ENCODE measurements around the gene ABHD5. TPM values are rescaled to one million over a fixed set of nuclear protein-coding genes. Genes with fewer than 3 reads are reported as not detected.

The ABHD5 gene
- total and polyA plus RNA-seq, 2 of the 8 experiments (the other 6 are each of a cell fraction or from before 2014, with no cell fraction given): 10.5 to 16.4 TPM

- DNase-seq (ENCODE audit: low read depth in 1 of 2, low spot score in 2 of 2) (no peak), FAIRE-seq (no peak)
- no peaks in the 10 kb centered on the region for H3K79me2 ChIP-seq (ENCODE audit: control insufficient read depth in 1 of 2, insufficient read depth in 2 of 2, low read length in 2 of 2)
- 93% methylated on average over 6 of the region's 6 CpGs; no CpG with 5 or more reads in 1 of the 2 experiments for WGBS, 2 experiments (ENCODE audit: extremely low coverage in 1 of 2, insufficient coverage in 1 of 2, insufficient read length in 1 of 2, insufficient replicate concordance in 2 of 2, low coverage in 1 of 2, low lambda C conversion rate in 2 of 2, missing lambda C conversion rate in 1 of 2)
- no peak overlapping the region for H2AK5ac ChIP-seq (ENCODE audit: low read depth, low read length)
- no peak overlapping the region for H3K27ac ChIP-seq (ENCODE audit: low read depth, low read length)
- no peak overlapping the region for H2BK20ac ChIP-seq (ENCODE audit: low read length)
- no peak overlapping the region for H3K56ac ChIP-seq (replicated peaks; ENCODE audit: insufficient read length, low read depth, low read length)
- H2BK15ac ChIP-seq (ENCODE audit: low read length): no peak overlapping the region
- H3K23me2 ChIP-seq (ENCODE audit: low read depth, low read length): no peaks in the 10 kb centered on the region; the same call in 1 of the 2 replicates
- H3K14ac ChIP-seq (ENCODE audit: insufficient read length): no peak overlapping the region
- H3K18ac ChIP-seq (ENCODE audit: extremely low read depth, low read length): no peak overlapping the region
- no peak overlapping the region for H3K9ac ChIP-seq (replicated peaks in 1 of 4; ENCODE audit: extremely low read depth in 1 of 4, low read depth in 3 of 4, low read length in 3 of 4)
- H3K79me1 ChIP-seq (ENCODE audit: low read depth, low read length): no peaks in the 10 kb centered on the region
- ChIA-PET CTCF (ENCODE audit: partially characterized antibody) (interaction anchor here (0.7 to 1.2 kb wide), 3 partner anchors 10 to 93 kb away, joined by 3 read pairs; no protein-coding TSS in a partner anchor), POLR2A (ENCODE audit: partially characterized antibody) (no interaction called here)
- H4K20me1 ChIP-seq (replicated peaks in 1 of 2; ENCODE audit: control insufficient read depth in 1 of 2, insufficient read depth in 2 of 2, low read length in 2 of 2): no peaks in the 10 kb centered on the region
- H3K36me3 ChIP-seq (ENCODE audit: control insufficient read depth in 2 of 4, insufficient read depth in 4 of 4, low read length in 3 of 4): no peaks in the 10 kb centered on the region
- H3K4me1 ChIP-seq (replicated peaks in 1 of 4; ENCODE audit: control insufficient read depth in 3 of 4, insufficient read depth in 4 of 4, low read length in 3 of 4): peaks cover 0 to 8% (median 4%) of the 10 kb centered on the region in 4 experiments; a peak in 4 of 7 replicates
- H4K5ac ChIP-seq (ENCODE audit: insufficient read length, low read depth, low read length): no peak overlapping the region
- no peak overlapping the region for H3K4me3 ChIP-seq (ENCODE audit: extremely low read depth in 1 of 4, insufficient read depth in 2 of 4, low read depth in 3 of 4, low read length in 4 of 4)
- H2BK12ac ChIP-seq (ENCODE audit: low read depth, low read length): no peak overlapping the region
- no peaks in the 10 kb centered on the region for H3K9me3 ChIP-seq (ENCODE audit: insufficient read depth in 2 of 2, low read depth in 1 of 2, low read length in 1 of 2)
- no peak overlapping the region for H3K23ac ChIP-seq (ENCODE audit: insufficient read length)
- no peak overlapping the region for H3K4me2 ChIP-seq (ENCODE audit: insufficient read depth in 1 of 2, low read depth in 2 of 2, low read length in 2 of 2)
- no peak overlapping the region for H2AFZ ChIP-seq (ENCODE audit: low read length)
- H4K91ac ChIP-seq (replicated peaks; ENCODE audit: insufficient read length, low read length): no peak overlapping the region
- H3K4ac ChIP-seq (replicated peaks; ENCODE audit: insufficient read length, low read depth, low read length): no peak overlapping the region
- H3K27me3 ChIP-seq (replicated peaks in 1 of 4; ENCODE audit: control insufficient read depth in 3 of 4, extremely low read depth in 1 of 4, insufficient read depth in 3 of 4, low read length in 3 of 4): no peaks in the 10 kb centered on the region
- no peak overlapping the region for H2BK5ac ChIP-seq (ENCODE audit: low read depth, low read length)
- H4K8ac ChIP-seq (ENCODE audit: extremely low read depth, insufficient read depth, low read length): no peak overlapping the region
- no peak overlapping the region for H2BK120ac ChIP-seq (replicated peaks; ENCODE audit: low read depth, low read length)
- no peak for TF ChIP-seq SIRT6 (IDR thresholded peaks at IDR 0.05; ENCODE audit: low read length)
- TF ChIP-seq CHD2 (IDR thresholded peaks at IDR 0.05; ENCODE audit: low read length): no peak
- TF ChIP-seq SP1 (IDR thresholded peaks at IDR 0.05; ENCODE audit: low read depth, low read length): no peak
- no peak for TF ChIP-seq CTCF (IDR thresholded peaks at IDR 0.05; ENCODE audit: control extremely low read depth in 1 of 3, insufficient read depth in 1 of 3, low read depth in 1 of 3, low read length in 3 of 3)
- no peak for TF ChIP-seq JUN (IDR thresholded peaks at IDR 0.05; ENCODE audit: low read depth, low read length)
- no peak for TF ChIP-seq BCL11A (IDR thresholded peaks at IDR 0.05; ENCODE audit: low read depth in 2 of 2, low read length in 2 of 2)
- TF ChIP-seq KDM1A (IDR thresholded peaks at IDR 0.05; ENCODE audit: borderline replicate concordance, low read length): no peak
These were observed 71.7 kb downstream of the ABHD5 start for GRCh38 chr3:43762451-43762850.
